K562 treated with DMSO at 1 percent for 48 hours (cell line): ENCODE data around the gene LRRC8B. TPM values are rescaled to one million over a fixed set of nuclear protein-coding genes. Genes with fewer than 3 reads are reported as not detected.

Experiments
- total RNA-seq: library from RNA; unstranded; fragments of 300-600 nt; gene quantifications from 2 replicates; pipeline ENCODE4 v1.2.3, GENCODE V29; 2022; ENCODE audit warnings: low replicate concordance; ENCODE audit errors: extremely low read depth

LRRC8B gene
- not detected in 2 replicates for total RNA-seq

GRCh38 chr1:89524369-89525168 is at the start of gene LRRC8B:
TSS of gene LRRC8B (plus strand) at chr1:89524829. CDS start at chr1:89582651, 57,822 bp downstream.

GRCh38 chr1:89632657-89633247 is 108.1 kb downstream of the LRRC8B start, which contains the start of gene LRRC8C:
TSS of gene LRRC8C (plus strand) at chr1:89633120. CDS start at chr1:89686474, 53,354 bp downstream.

Other genes starting within 250 kb of the LRRC8B start
- gene GBP6, start 160.8 kb upstream of the LRRC8B start, total RNA-seq: not detected in 2 replicates
- not detected in 2 replicates for gene LRRC8C, start 108.3 kb downstream of the LRRC8B start, total RNA-seq